Endodermal cell (in vitro differentiated cells): ENCODE measurements around the gene CPOX. TPM values are rescaled to one million over a fixed set of nuclear protein-coding genes. Genes with fewer than 3 reads are reported as not detected.

Source experiments
- DNase-seq: peaks from one replicate; pipeline ENCODE4 v3.0.0-alpha.2; 2017
- H3K27ac ChIP-seq: 2 replicates; pipeline ENCODE4 v1.5.1; 2013; ENCODE audit warnings: mild to moderate bottlenecking, low read depth, low read length, moderate library complexity
- H3K27me3 ChIP-seq: 2 replicates; pipeline ENCODE4 v1.6.1; 2013; ENCODE audit warnings: mild to moderate bottlenecking, low read length, moderate library complexity; ENCODE audit not compliant: insufficient read depth, control insufficient read depth, poor library complexity, severe bottlenecking
- H3K36me3 ChIP-seq: 2 replicates; pipeline ENCODE4 v1.7.0; 2013; ENCODE audit warnings: mild to moderate bottlenecking, low read length, moderate library complexity; ENCODE audit not compliant: control insufficient read depth, insufficient read depth
- H3K4me1 ChIP-seq: one replicate; pipeline ENCODE4 v1.7.0; 2013; ENCODE audit warnings: low read length; ENCODE audit not compliant: control insufficient read depth, insufficient read depth
- H3K4me3 ChIP-seq: 2 replicates; pipeline ENCODE4 v1.5.1; 2013; ENCODE audit warnings: mild to moderate bottlenecking, low read length, moderate library complexity
- H3K9ac ChIP-seq: 2 replicates; pipeline ENCODE4 v1.6.1; 2013; ENCODE audit warnings: mild to moderate bottlenecking, low read length, moderate library complexity; ENCODE audit not compliant: poor library complexity, severe bottlenecking; ENCODE audit errors: extremely low read depth
- H3K9me3 ChIP-seq: 2 replicates; pipeline ENCODE4 v1.6.1; 2013; ENCODE audit warnings: mild to moderate bottlenecking, low read length, moderate library complexity; ENCODE audit not compliant: control insufficient read depth
- H3K27ac Mint-ChIP-seq: 2 replicates; pipeline ENCODE4 v1.8.0; 2020; ENCODE audit warnings: mixed read lengths
- H3K27me3 Mint-ChIP-seq: 2 replicates; pipeline ENCODE4 v1.8.0; 2021; ENCODE audit warnings: mild to moderate bottlenecking, mixed read lengths; ENCODE audit not compliant: insufficient read depth
- H3K36me3 Mint-ChIP-seq: 2 replicates; pipeline ENCODE4 v1.8.0; 2020; ENCODE audit warnings: low read depth, mixed read lengths
- H3K4me1 Mint-ChIP-seq: 2 replicates; pipeline ENCODE4 v1.8.0; 2020; ENCODE audit warnings: mixed read lengths
- H3K4me3 Mint-ChIP-seq: 2 replicates; pipeline ENCODE4 v1.8.0; 2020; ENCODE audit warnings: mild to moderate bottlenecking, moderate library complexity, mixed read lengths
- H3K9me3 Mint-ChIP-seq: 2 replicates; pipeline ENCODE4 v1.8.0; 2020; ENCODE audit warnings: mild to moderate bottlenecking, mixed read lengths
- CTCF ChIP-seq: fragments of 200-600 bp; sonication (generic); conservative IDR thresholded peaks from 2 replicates; pipeline ENCODE4 v1.5.0; 2021; ENCODE audit warnings: antibody characterized with exemption, mild to moderate bottlenecking
- WGBS, 2 experiments: methylation state at CpG; one replicate each; pipeline versions ENCODE4 v1.1.5 to v1.1.7; 2013; ENCODE audit warnings: missing lambda C conversion rate in 2 of 2, mixed read lengths in 1 of 2; ENCODE audit not compliant: insufficient coverage in 1 of 2, insufficient read length in 1 of 2; 5-methylcytosine and 5-hydroxymethylcytosine counted together
- total RNA-seq, 2 donors: library from RNA; stranded (reverse); fragmentation: NEBNext Ultra II Directional in 1 of 2; extraction: Animal tissue kit (Norgen Biotek cat#: 25700) in 1 of 2; gene quantifications; 2 replicates in 1 of 2; 3 replicates in 1 of 2; pipeline ENCODE4 v1.2.1, GENCODE V29; 2021

CPOX gene
- total RNA-seq, 2 donors from 2014 or later: 18.0 to 20.3 TPM

- no peaks in the 10 kb centered on the region for H3K27me3 Mint-ChIP-seq
- Histone ChIP-seq H3K36me3 (peaks cover 56% of the 10 kb centered on the region), H3K4me3 (no peak overlapping the region)
These were observed 5.8 kb downstream of the CPOX start for GRCh38 chr3:98587654-98588053.

GRCh38 chr3:98584547-98584946 is 8.9 kb downstream of the CPOX start:
- no peaks in the 10 kb centered on the region for H3K9me3 Mint-ChIP-seq
- WGBS, 2 experiments: 84 to 100% methylated on average over 1 to 2 of the region's 2 CpGs
- TF ChIP-seq CTCF: no peak
- no peaks in the 10 kb centered on the region for H3K27me3 ChIP-seq
- no peak overlapping the region for H3K27ac ChIP-seq
- no peak overlapping the region for H3K4me3 ChIP-seq
- no peak overlapping the region for H3K27ac Mint-ChIP-seq
- H3K27me3 Mint-ChIP-seq: no peaks in the 10 kb centered on the region
- no peak for DNase-seq
- H3K36me3 ChIP-seq: peaks cover 63% of the 10 kb centered on the region
- H3K9me3 ChIP-seq: no peaks in the 10 kb centered on the region
- peaks cover 3% of the 10 kb centered on the region for H3K4me1 Mint-ChIP-seq
- H3K4me3 Mint-ChIP-seq: no peak overlapping the region
- no peak overlapping the region for H3K9ac ChIP-seq
- no peaks in the 10 kb centered on the region for H3K4me1 ChIP-seq
- H3K36me3 Mint-ChIP-seq: peaks cover 69% of the 10 kb centered on the region

More at GRCh38 chr3:98587654-98588053, 5.8 kb downstream of the CPOX start:
- no peak for DNase-seq
- H3K4me1 ChIP-seq: no peaks in the 10 kb centered on the region
- Mint-ChIP-seq H3K4me3 (no peak overlapping the region), H3K27ac (no peak overlapping the region), H3K9me3 (no peaks in the 10 kb centered on the region), H3K36me3 (peaks cover 69% of the 10 kb centered on the region), H3K4me1 (peaks cover 10% of the 10 kb centered on the region)
- no peak overlapping the region for H3K9ac ChIP-seq
- WGBS, 2 experiments: 91 to 100% methylated on average over 1 to 2 of the region's 2 CpGs
- H3K27me3 ChIP-seq: no peaks in the 10 kb centered on the region
- no peaks in the 10 kb centered on the region for H3K9me3 ChIP-seq
- no peak for TF ChIP-seq CTCF
- no peak overlapping the region for H3K27ac ChIP-seq

GRCh38 chr3:98583766-98584165 is 9.6 kb downstream of the CPOX start:
- H3K36me3 Mint-ChIP-seq: peaks cover 63% of the 10 kb centered on the region
- WGBS, 2 experiments: 90 to 92% methylated on average over 4 of the region's 4 CpGs
- H3K27me3 ChIP-seq: no peaks in the 10 kb centered on the region
- no peaks in the 10 kb centered on the region for H3K9me3 Mint-ChIP-seq
- H3K9ac ChIP-seq: no peak overlapping the region
- H3K9me3 ChIP-seq: no peaks in the 10 kb centered on the region
- H3K4me3 Mint-ChIP-seq: no peak overlapping the region
- peaks cover 3% of the 10 kb centered on the region for H3K4me1 Mint-ChIP-seq
- peaks cover 63% of the 10 kb centered on the region for H3K36me3 ChIP-seq
- no peak for DNase-seq
- H3K27ac Mint-ChIP-seq: peak overlapping the region; percentile 19
- no peaks in the 10 kb centered on the region for H3K27me3 Mint-ChIP-seq
- H3K4me3 ChIP-seq: no peak overlapping the region
- no peaks in the 10 kb centered on the region for H3K4me1 ChIP-seq
- H3K27ac ChIP-seq: no peak overlapping the region
- TF ChIP-seq CTCF: no peak
